K562 (cell line): ENCODE results near the gene LMNA. TPM values are rescaled to one million over a fixed set of nuclear protein-coding genes. Genes with fewer than 3 reads are reported as not detected.

ENCODE experiments used
- CBX3 ChIP-seq, 2 experiments: IDR thresholded peaks; 1 replicate in 1 of 2; 2 replicates in 1 of 2; pipeline ENCODE4 v1.6.1; 2012; ENCODE audit warnings: inconsistent platforms in 2 of 2, low read length in 2 of 2, borderline replicate concordance in 1 of 2, control low read depth in 1 of 2
- DEAF1 ChIP-seq: fragments of 450-650 bp; formaldehyde crosslinking; IDR thresholded peaks from 2 replicates; pipeline ENCODE4 v1.4.0; 2020; ENCODE audit warnings: mild to moderate bottlenecking, moderate library complexity
- ELF1 ChIP-seq: fragments of 200-800 bp; sonication (Bioruptor generic); IDR thresholded peaks from 2 replicates; pipeline ENCODE4 v1.6.1; 2016; ENCODE audit warnings: missing genetic modification characterization, missing compliant biosample characterization
- LEF1 ChIP-seq: fragments of 450-650 bp; IDR thresholded peaks from 2 replicates; pipeline ENCODE4 v1.6.1; 2016; ENCODE audit warnings: mild to moderate bottlenecking
- MXI1 ChIP-seq: IDR thresholded peaks from 2 replicates; pipeline ENCODE4 v1.6.1; 2011; ENCODE audit warnings: low read depth, mild to moderate bottlenecking, improper control_type of control experiment, low read length
- OTX1 ChIP-seq: fragments of 450-650 bp; formaldehyde crosslinking; IDR thresholded peaks from 2 replicates; pipeline ENCODE4 v1.4.0; 2022; ENCODE audit warnings: mild to moderate bottlenecking
- YY1 ChIP-seq, 3 experiments: IDR thresholded peaks; 2 replicates each; pipeline ENCODE4 v1.6.1; 2011; ENCODE audit warnings: low read length in 2 of 3, mild to moderate bottlenecking in 2 of 3, moderate library complexity in 2 of 3, borderline replicate concordance in 1 of 3, control low read depth in 1 of 3, low read depth in 1 of 3; ENCODE audit not compliant: insufficient read depth in 3 of 3, insufficient replicate concordance in 2 of 3, control insufficient read depth in 1 of 3, insufficient read length in 1 of 3; ENCODE audit errors: extremely low read depth in 1 of 3
- ZBTB7A ChIP-seq: IDR thresholded peaks from 2 replicates; pipeline ENCODE4 v1.6.1; 2011; ENCODE audit warnings: low read depth, mild to moderate bottlenecking, low read length, moderate library complexity, borderline replicate concordance; ENCODE audit not compliant: control insufficient read depth
- ZNF140 ChIP-seq: fragments of 250-450 bp; sonication (Bioruptor Pico); IDR thresholded peaks from 2 replicates; pipeline ENCODE4 v1.8.0; 2021; ENCODE audit warnings: moderate library complexity, mild to moderate bottlenecking, inconsistent platforms
- ZNF143 ChIP-seq: sonication (generic); formaldehyde crosslinking; IDR thresholded peaks from 2 replicates; pipeline ENCODE4 v1.9.0; 2022; ENCODE audit warnings: mild to moderate bottlenecking, missing genetic modification reagents
- ZNF239 ChIP-seq: fragments of 250-450 bp; sonication (Bioruptor Pico); IDR thresholded peaks from 2 replicates; pipeline ENCODE4 v1.4.0; 2020; ENCODE audit warnings: mild to moderate bottlenecking
- polyA plus RNA-seq, 8 experiments: library from polyadenylated mRNA; depleted of rRNA in 4 of 8; stranded (reverse) in 5 of 8; unstranded in 3 of 8; fragments of >200 nt; fragmentation: Nextera tagmentation in 2 of 8; fragmentation: Illumina TruSeq in 1 of 8; extraction: Ambion mirVana in 2 of 8; extraction: Trizol in 1 of 8; gene quantifications; 2 replicates each; pipeline versions ENCODE4 v1.2.1 to v1.2.3, GENCODE V29; 2011 to 2014; ENCODE audit warnings: inconsistent platforms in 1 of 8, missing spikeins in 1 of 8
- total RNA-seq, 7 experiments: library from RNA; depleted of rRNA in 6 of 7; stranded (reverse); fragments of >200 nt in 6 of 7; fragmentation: Illumina TruSeq in 2 of 7; extraction: Trizol in 2 of 7; gene quantifications; 2 replicates each; pipeline versions ENCODE4 v1.2.1 to v1.2.3, GENCODE V29; 2011 to 2021; ENCODE audit warnings: low replicate concordance in 1 of 7
- TF ChIP-seq, protein P1 (sequence below): fragments of 450-650 bp; IDR thresholded peaks from 2 replicates; pipeline ENCODE4 v1.6.1; 2016; ENCODE audit warnings: mild to moderate bottlenecking, moderate library complexity

Gene LMNA
- total and polyA plus RNA-seq, 9 of the 15 experiments (the other 6 are each of a cell fraction or from before 2014, with no cell fraction given) = 1.00 to 347 (median 88.2) TPM

GRCh38 chr1:156146020-156146768 lies 31.7 kb downstream of the LMNA start (continued):
- peak in 1 of 3 experiments; percentile 25 for TF ChIP-seq YY1 (IDR thresholded peaks at IDR 0.05; ENCODE audit: borderline replicate concordance in 1 of 3, control insufficient read depth in 1 of 3, extremely low read depth in 1 of 3, insufficient read depth in 3 of 3, insufficient read length in 1 of 3, insufficient replicate concordance in 2 of 3, low read depth in 1 of 3, low read length in 2 of 3)
- TF ChIP-seq CBX3 (IDR thresholded peaks at IDR 0.05; ENCODE audit: borderline replicate concordance in 1 of 2, low read length in 2 of 2) = no peak
- TF ChIP-seq, protein P1, sequence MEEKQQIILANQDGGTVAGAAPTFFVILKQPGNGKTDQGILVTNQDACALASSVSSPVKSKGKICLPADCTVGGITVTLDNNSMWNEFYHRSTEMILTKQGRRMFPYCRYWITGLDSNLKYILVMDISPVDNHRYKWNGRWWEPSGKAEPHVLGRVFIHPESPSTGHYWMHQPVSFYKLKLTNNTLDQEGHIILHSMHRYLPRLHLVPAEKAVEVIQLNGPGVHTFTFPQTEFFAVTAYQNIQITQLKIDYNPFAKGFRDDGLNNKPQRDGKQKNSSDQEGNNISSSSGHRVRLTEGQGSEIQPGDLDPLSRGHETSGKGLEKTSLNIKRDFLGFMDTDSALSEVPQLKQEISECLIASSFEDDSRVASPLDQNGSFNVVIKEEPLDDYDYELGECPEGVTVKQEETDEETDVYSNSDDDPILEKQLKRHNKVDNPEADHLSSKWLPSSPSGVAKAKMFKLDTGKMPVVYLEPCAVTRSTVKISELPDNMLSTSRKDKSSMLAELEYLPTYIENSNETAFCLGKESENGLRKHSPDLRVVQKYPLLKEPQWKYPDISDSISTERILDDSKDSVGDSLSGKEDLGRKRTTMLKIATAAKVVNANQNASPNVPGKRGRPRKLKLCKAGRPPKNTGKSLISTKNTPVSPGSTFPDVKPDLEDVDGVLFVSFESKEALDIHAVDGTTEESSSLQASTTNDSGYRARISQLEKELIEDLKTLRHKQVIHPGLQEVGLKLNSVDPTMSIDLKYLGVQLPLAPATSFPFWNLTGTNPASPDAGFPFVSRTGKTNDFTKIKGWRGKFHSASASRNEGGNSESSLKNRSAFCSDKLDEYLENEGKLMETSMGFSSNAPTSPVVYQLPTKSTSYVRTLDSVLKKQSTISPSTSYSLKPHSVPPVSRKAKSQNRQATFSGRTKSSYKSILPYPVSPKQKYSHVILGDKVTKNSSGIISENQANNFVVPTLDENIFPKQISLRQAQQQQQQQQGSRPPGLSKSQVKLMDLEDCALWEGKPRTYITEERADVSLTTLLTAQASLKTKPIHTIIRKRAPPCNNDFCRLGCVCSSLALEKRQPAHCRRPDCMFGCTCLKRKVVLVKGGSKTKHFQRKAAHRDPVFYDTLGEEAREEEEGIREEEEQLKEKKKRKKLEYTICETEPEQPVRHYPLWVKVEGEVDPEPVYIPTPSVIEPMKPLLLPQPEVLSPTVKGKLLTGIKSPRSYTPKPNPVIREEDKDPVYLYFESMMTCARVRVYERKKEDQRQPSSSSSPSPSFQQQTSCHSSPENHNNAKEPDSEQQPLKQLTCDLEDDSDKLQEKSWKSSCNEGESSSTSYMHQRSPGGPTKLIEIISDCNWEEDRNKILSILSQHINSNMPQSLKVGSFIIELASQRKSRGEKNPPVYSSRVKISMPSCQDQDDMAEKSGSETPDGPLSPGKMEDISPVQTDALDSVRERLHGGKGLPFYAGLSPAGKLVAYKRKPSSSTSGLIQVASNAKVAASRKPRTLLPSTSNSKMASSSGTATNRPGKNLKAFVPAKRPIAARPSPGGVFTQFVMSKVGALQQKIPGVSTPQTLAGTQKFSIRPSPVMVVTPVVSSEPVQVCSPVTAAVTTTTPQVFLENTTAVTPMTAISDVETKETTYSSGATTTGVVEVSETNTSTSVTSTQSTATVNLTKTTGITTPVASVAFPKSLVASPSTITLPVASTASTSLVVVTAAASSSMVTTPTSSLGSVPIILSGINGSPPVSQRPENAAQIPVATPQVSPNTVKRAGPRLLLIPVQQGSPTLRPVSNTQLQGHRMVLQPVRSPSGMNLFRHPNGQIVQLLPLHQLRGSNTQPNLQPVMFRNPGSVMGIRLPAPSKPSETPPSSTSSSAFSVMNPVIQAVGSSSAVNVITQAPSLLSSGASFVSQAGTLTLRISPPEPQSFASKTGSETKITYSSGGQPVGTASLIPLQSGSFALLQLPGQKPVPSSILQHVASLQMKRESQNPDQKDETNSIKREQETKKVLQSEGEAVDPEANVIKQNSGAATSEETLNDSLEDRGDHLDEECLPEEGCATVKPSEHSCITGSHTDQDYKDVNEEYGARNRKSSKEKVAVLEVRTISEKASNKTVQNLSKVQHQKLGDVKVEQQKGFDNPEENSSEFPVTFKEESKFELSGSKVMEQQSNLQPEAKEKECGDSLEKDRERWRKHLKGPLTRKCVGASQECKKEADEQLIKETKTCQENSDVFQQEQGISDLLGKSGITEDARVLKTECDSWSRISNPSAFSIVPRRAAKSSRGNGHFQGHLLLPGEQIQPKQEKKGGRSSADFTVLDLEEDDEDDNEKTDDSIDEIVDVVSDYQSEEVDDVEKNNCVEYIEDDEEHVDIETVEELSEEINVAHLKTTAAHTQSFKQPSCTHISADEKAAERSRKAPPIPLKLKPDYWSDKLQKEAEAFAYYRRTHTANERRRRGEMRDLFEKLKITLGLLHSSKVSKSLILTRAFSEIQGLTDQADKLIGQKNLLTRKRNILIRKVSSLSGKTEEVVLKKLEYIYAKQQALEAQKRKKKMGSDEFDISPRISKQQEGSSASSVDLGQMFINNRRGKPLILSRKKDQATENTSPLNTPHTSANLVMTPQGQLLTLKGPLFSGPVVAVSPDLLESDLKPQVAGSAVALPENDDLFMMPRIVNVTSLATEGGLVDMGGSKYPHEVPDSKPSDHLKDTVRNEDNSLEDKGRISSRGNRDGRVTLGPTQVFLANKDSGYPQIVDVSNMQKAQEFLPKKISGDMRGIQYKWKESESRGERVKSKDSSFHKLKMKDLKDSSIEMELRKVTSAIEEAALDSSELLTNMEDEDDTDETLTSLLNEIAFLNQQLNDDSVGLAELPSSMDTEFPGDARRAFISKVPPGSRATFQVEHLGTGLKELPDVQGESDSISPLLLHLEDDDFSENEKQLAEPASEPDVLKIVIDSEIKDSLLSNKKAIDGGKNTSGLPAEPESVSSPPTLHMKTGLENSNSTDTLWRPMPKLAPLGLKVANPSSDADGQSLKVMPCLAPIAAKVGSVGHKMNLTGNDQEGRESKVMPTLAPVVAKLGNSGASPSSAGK = no peak
- no peak for TF ChIP-seq ZNF143 (CRISPR knock-in tag)
- no peak for TF ChIP-seq ZNF140 (CRISPR knock-in tag)
- TF ChIP-seq ZBTB7A = peak; percentile 32; the same call in 1 of the 2 replicates
- TF ChIP-seq DEAF1 = peak; percentile 72
- TF ChIP-seq LEF1 = no peak
- no peak for TF ChIP-seq MXI1
- TF ChIP-seq ELF1 = 0 out of 2 replicates have a peak, but pooled peaks have one; percentile 22
- no peak for TF ChIP-seq ZNF239
- TF ChIP-seq OTX1 (CRISPR knock-in tag) = 0 out of 2 replicates have a peak, but pooled peaks have one; percentile 42
